HUDEP-2 (cell line): ENCODE data around the gene GAPT.

Experiments
- DNase-seq, 76 experiments: peaks; one replicate each; lab custom pipeline; 2025; ENCODE audit not compliant: unreplicated experiment in 76 of 76; lab: John Stamatoyannopoulos, UW

The GAPT gene

DNA sequence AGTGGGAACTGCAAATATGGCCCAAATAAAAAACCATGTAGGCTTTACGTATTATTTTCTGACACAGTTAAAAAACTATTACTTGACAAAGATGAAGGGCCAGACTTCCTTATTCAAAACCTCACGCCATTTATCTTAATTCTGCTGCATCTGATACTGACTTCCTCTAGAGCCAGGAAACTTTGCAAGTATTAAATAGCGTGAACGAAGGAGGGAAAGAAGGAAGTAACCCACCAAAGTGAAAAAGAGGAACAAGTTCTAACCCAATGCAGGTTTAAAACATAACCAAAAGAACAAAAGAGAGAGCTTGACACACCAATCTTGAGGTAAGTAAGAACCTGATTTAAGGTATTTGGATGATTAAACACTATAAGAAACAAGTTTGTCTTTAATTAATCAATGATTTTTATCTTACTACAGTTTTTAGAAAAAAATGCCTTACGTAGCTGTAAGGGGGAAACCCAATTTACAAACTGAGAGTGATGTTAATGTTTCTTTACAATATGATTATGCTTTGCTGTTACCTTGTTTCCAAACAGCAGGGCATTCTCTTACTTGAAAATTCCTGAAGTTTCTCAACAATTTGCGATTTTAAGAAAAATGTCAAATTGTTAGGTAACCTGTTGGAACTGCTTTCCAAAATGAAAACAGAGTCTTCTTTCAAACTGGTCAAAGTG, at the start of gene GAPT:
Gene GAPT (plus strand): TSS at position 220 of the 677 bp plus-strand sequence. CDS start 3,102 bp downstream, outside the sequence.
- no peak for DNase-seq

- no peak for DNase-seq
These were observed 46.4 kb upstream of the GAPT start for GRCh38 chr5:58444805-58445204.

DNA sequence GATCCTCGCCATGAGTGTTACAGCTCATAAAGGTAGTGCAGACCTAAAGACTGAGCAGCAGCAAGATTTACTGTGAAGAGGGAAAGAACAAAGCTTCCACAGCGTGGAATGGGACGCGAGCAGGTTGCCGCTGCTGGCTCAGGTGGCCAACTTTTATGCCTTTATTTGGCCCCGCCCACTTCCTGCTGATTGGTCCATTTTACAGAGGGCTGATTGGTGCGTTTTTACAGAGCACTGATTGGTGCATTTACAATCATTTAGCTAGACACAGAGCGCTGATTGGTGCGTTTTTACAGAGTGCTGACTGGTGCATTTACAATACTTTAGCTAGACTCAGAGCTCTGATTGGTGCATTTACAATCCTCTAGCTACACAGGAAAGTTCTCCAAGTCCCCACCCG, 45.2 kb upstream of the GAPT start:
- DNase-seq, result no peak

DNA sequence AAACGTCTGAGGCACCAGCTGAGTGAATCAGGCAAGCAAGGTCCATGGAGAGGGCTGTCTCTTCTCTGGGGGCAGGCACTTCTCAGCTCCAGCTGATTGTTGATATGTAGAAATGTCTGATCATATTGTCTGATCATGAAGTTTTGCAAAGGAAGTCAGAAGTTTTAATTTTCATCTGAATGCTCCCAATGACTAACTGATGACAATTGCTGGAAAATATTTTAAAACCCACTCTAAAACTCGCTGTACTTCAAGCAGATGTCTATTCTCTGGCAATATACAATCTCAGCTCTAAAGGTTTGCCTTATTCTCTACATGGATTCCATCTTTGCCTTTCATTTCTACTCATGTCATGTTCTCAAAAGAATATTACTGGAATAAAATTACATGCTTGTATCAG, 44.0 kb upstream of the GAPT start:
- no peak for DNase-seq

DNA sequence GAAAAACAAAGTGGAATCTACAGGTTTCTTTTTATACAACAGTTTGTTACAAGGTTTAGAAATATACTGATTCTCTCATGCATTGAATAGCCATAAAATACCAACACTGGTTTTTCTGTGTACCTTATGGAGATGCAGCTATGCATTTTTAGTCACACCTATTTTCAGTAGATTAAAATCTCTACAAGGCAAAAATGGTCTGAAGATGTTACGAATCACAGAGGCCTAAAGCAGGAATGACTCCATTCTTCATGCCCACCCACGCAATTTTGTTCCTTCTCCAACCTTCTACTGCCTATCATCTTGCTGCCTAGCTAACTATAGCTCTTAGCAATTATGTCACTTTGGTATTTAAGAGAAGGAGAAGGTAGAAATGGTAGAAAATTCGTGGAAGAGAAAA, 41.2 kb upstream of the GAPT start:
- no peak for DNase-seq

GRCh38 chr5:58450811-58451629, 40.2 kb upstream of the GAPT start:
- DNase-seq, result no peak

GRCh38 chr5:58451732-58452565, 39.3 kb upstream of the GAPT start:
- no peak for DNase-seq

DNA sequence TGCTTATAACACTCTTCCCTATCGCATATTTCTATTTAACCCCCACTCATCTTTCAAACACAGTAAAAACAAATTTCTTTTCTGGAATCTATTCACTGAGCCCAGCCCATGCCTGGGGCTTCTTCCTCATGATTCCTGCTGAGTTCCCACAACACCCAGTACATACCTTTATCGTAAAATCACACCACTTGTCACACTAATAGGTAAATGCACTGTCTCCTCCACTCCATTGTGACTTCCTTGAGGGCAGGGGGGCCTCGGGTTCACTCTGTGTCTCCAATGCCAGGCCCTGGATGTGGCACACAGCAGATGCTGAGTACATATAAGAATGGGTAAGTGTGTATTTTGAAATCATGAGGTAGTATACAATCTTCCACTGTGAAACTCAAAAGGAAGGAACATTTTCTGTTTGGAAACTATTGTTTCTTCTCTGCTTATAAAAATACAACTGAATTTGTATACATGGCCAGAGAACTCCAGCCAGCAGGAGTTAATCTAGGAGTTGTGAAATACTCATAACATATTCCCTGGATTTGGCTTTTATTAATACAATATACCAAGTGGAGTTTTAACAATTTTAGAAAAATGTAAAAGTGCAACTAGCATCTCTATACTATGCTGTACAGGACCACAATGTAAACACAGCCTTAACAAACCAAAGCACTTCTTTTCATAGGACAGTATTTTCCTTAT, 38.5 kb upstream of the GAPT start:
- DNase-seq, result no peak

- DNase-seq, result no peak
These were observed 37.9 kb upstream of the GAPT start for GRCh38 chr5:58453306-58453705.

GRCh38 chr5:58454025-58454424, 37.2 kb upstream of the GAPT start:
- DNase-seq, result no peak

GRCh38 chr5:58455066-58455465, 36.2 kb upstream of the GAPT start:
- no peak for DNase-seq

DNA sequence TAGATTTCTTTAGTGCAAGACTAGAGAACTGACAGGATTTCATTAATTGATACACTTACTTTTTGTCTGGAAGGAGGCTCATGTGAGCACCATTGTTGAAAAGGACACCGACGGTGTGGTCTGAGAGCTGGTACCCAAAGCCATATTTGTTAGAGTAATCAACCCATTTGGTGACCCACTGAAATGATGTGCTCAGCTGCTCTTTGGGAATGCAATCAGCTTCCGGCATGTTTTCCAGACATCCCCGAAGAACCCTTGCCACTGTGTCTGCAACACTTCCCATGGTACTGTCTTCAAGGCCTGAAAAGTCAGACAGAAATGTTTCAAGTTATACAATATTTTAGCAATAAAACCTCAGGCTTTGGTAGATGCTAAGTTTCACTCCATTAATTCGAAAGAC, 35.8 kb upstream of the GAPT start:
- no peak for DNase-seq

- DNase-seq, result no peak
These were observed 35.2 kb upstream of the GAPT start for GRCh38 chr5:58456026-58456425.

DNA sequence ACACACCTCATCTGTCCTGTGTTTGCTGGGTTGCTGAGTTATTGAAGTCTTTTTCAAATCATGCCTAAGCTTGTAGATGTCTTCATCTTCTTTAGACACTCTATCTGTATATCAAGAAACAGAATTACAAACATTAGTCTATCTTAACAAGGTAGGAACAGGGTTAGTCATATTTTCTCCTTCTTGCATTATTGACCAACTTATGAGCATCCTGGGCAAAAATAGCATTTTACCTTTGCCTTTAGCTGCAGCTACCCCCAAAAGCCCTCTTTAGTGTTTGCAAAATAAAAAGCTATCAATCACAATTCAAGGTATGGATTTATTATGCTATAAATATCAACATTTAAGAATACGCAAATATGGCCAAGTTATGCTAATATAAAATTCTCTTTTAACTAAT, 34.7 kb upstream of the GAPT start:
- DNase-seq, result no peak

- DNase-seq, result no peak
These were observed 34.2 kb upstream of the GAPT start for GRCh38 chr5:58457050-58457449.

DNA sequence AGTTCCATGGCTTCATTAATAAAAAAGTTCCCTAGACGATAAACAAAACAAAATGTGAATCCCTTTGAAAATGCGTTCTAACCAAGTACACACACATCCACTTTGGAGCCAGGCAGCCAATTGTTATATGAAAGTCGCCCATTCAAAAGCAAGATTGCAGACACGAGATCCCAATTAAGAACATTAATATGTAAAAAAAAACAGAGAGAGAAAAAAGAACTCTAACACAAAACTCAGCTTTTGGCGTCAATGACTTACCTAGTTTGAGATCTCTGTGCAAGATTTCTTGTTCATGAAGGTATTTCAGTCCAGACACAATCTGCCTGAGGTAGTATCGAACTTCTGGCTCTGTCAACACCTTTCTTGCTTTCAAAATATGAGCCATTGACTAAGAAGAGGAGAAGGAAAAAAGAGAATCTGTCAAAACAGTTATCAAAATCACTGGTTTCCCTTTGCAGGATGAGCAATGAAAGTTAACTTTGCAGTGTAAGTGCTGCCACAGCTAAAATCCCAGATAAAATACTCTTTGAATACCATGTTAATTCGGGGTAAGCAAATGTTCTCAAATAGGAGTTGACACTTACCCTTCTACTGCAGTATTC, 33.0 kb upstream of the GAPT start:
- DNase-seq, result no peak

- DNase-seq, result no peak
These were observed 32.5 kb upstream of the GAPT start for GRCh38 chr5:58458743-58459145.

GRCh38 chr5:58459146-58460001, 31.9 kb upstream of the GAPT start:
- peak in 16 of 76 experiments; percentile 1 to 57 (median 21) for DNase-seq

GRCh38 chr5:58460002-58460731, 31.1 kb upstream of the GAPT start, which contains the start of gene PLK2:
PLK2 (minus strand) TSS chr5:58460086; CDS start chr5:58459959, 127 bp downstream.
- DNase-seq, result peak in 74 of 76 experiments; percentile 3 to 89 (median 75)
